Gastrocnemius medialis (tissue), 4 donors: Measurements from ENCODE around the gene GMNN.

Experiments used
- CTCF ChIP-seq, 5 experiments: fragments of 450-650 bp in 3 of 5; fragments of 200-600 bp in 2 of 5; sonication (generic) in 2 of 5; IDR thresholded peaks in 4 of 5; conservative IDR thresholded peaks in 1 of 5; 1 replicate in 4 of 5; 2 replicates in 1 of 5; pipeline ENCODE4 v1.5.1; 2016 to 2019; ENCODE audit warnings: antibody characterized with exemption in 5 of 5, mild to moderate bottlenecking in 3 of 5, moderate library complexity in 3 of 5
- POLR2A ChIP-seq, 2 donors: fragments of 450-650 bp; IDR thresholded peaks; one replicate each; pipeline ENCODE4 v1.6.1; 2017; ENCODE audit warnings: antibody characterized with exemption in 2 of 2, mild to moderate bottlenecking in 2 of 2, moderate library complexity in 2 of 2

- TF ChIP-seq POLR2A (IDR thresholded peaks at IDR 0.05) (no peak), CTCF (IDR thresholded peaks at IDR 0.05 in 4 of 5, conservative IDR thresholded peaks at IDR 0.05 in 1 of 5) (no peak)
These were observed 49.6 kb downstream of the GMNN start for GRCh38 chr6:24824142-24824938.
